GM06990 (cell line): ENCODE data around the gene NUP214.
"Not testable (repeated sequence)": the region's sequence is repeated elsewhere in the genome, so short reads cannot be mapped to it uniquely, and the experiment has no call there.

Experiments
- DNase-seq: peaks from one replicate; pipeline ENCODE4 v3.0.0-alpha.2; 2011; ENCODE audit not compliant: insufficient read length; ENCODE audit errors: extremely low read depth
- H3K27me3 ChIP-seq: replicated peaks from 2 replicates; pipeline ENCODE4 v1.6.0; 2011; ENCODE audit warnings: low read length; ENCODE audit not compliant: control insufficient read depth, insufficient read depth
- H3K36me3 ChIP-seq: 2 replicates; pipeline ENCODE4 v1.5.1; 2011; ENCODE audit warnings: low read length; ENCODE audit not compliant: control insufficient read depth, insufficient read depth
- H3K4me3 ChIP-seq: replicated peaks from 2 replicates; pipeline ENCODE4 v1.5.1; 2011; ENCODE audit warnings: low read depth, mild to moderate bottlenecking, control low read depth, low read length
- TF ChIP-seq, protein P1 (sequence below): IDR thresholded peaks from 2 replicates; pipeline ENCODE4 v1.5.1; 2011; ENCODE audit warnings: low read length, control low read depth, mild to moderate bottlenecking, inconsistent platforms; ENCODE audit not compliant: insufficient read depth, poor library complexity, severe bottlenecking

Gene NUP214

DNA sequence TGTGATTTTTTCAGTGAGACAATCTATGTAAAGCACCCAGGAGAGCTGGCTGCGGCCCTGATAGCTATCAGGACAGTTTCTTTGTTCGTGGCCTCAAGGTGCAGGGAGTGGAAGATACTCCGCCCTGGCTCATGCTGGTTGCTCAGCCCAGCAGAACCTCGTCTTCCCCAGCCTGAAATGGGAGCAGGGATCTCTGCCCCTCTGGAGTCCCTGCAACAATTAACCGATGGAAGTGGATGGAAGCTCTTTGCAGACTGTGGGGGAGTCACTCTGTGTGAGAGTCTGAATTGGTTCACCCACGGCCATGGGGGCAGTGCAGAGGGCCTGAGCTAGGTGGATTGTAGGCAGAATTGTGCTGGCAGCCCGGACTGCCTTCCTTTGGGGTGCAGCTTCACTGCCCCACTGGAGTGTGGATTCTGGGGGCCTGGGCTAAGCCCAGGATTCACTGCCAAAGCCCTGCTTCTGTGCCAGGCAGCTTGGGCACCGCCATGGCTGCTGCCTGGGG, 26.2 kb upstream of the NUP214 start:
- TF ChIP-seq, protein P1, sequence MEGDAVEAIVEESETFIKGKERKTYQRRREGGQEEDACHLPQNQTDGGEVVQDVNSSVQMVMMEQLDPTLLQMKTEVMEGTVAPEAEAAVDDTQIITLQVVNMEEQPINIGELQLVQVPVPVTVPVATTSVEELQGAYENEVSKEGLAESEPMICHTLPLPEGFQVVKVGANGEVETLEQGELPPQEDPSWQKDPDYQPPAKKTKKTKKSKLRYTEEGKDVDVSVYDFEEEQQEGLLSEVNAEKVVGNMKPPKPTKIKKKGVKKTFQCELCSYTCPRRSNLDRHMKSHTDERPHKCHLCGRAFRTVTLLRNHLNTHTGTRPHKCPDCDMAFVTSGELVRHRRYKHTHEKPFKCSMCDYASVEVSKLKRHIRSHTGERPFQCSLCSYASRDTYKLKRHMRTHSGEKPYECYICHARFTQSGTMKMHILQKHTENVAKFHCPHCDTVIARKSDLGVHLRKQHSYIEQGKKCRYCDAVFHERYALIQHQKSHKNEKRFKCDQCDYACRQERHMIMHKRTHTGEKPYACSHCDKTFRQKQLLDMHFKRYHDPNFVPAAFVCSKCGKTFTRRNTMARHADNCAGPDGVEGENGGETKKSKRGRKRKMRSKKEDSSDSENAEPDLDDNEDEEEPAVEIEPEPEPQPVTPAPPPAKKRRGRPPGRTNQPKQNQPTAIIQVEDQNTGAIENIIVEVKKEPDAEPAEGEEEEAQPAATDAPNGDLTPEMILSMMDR: no peak
- H3K4me3 ChIP-seq: no peak overlapping the region
- H3K36me3 ChIP-seq: no peaks in the 10 kb centered on the region
- no peak for DNase-seq
- no peaks in the 10 kb centered on the region; the same call in none of the 2 replicates for H3K27me3 ChIP-seq

- not testable (repeated sequence) for H3K4me3 ChIP-seq, DNase-seq, H3K27me3 ChIP-seq, H3K36me3 ChIP-seq
Observed at GRCh38 chr9:131099845-131100244, 25.5 kb upstream of the NUP214 start.

DNA sequence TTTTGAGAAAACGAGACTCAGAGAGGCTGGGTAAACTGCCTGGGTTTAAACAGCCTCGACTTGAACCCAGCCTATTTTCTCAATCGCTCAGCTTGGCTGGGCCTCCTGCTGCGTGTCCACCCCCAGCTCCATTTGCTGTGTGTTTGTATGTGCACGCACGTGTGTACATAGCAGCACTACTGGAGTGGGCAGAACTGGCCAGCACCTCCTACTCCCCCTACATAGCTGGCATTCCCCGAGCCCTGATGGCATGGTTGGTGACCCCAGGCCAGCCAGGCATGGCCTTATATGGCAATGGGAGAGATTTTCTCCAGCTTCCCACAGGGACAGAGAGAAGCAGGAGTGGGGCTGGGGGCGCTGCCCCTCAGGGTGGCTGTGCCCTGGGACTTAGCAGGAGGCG, 24.9 kb upstream of the NUP214 start:
- no peak overlapping the region for H3K4me3 ChIP-seq
- no peak for DNase-seq
- H3K36me3 ChIP-seq: no peaks in the 10 kb centered on the region
- H3K27me3 ChIP-seq: no peaks in the 10 kb centered on the region; the same call in none of the 2 replicates
- TF ChIP-seq, protein P1: no peak

DNA sequence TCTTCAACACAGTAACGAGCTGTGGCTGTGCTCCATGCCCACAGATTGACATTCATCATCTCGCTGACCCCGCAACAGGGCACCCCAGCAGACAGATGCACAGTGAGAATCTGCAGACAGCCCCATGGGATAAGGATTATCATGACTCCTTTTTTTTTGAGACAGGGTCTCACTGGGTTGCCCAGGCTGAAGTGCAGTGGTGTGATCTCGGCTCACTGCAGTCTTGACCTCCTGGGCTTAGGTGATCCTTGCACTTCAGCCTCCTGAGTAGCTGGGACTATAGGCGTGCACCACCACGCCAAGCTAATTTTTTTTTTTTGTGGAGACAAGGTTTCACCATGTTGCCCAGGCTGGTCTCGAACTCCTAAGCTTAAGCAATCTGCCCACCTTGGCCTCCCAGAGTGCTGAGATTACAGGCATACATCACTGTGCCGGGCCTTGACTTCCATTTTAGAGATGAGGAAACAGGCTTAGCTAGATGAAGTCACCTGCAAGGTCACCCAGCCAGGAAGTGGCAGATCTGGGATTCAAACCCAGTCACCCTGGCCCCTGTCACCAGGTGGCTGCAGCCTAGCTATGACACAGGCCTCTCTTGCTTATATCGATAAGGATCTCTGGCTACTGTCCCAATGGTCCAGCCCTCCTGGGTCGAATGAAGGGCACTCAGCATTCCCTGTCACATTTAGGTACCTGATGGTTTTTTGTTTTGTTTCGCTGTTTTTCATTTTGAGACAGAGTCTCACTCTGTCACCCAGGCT, 24.0 kb upstream of the NUP214 start:
- TF ChIP-seq, protein P1: no peak
- H3K27me3 ChIP-seq: no peaks in the 10 kb centered on the region; the same call in none of the 2 replicates
- H3K36me3 ChIP-seq: no peaks in the 10 kb centered on the region
- H3K4me3 ChIP-seq: no peak overlapping the region
- DNase-seq: no peak

GRCh38 chr9:131103024-131103423, 22.4 kb upstream of the NUP214 start:
- DNase-seq: no peak
- Histone ChIP-seq H3K4me3 (no peak overlapping the region), H3K36me3 (no peaks in the 10 kb centered on the region), H3K27me3 (peaks cover 1% of the 10 kb centered on the region; the same call in 1 of the 2 replicates)
- TF ChIP-seq, protein P1: no peak

DNA sequence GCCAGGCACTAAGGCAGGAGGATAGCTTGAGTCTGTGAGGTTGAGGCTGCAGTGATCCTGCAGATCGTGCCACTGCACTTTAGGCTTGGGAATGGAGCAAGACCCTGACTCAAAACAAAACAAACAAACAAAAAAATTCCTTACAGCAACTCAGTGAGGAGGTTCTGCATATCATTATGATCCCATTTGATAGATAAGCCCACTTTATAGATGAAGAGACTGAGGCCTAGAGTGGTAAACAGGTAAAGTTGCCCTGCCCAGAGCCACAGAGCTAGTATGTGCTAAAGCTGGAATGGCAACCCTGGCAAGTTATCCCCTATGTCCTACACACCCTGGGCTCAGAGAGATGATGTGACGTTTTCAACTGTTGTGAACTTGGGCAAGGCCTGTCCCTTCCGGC, 21.9 kb upstream of the NUP214 start:
- DNase-seq: no peak
- TF ChIP-seq, protein P1: no peak
- Histone ChIP-seq H3K36me3 (no peaks in the 10 kb centered on the region), H3K4me3 (no peak overlapping the region), H3K27me3 (peaks cover 1% of the 10 kb centered on the region; the same call in 1 of the 2 replicates)
